DOHH2 (cell line): Measurements from ENCODE around the gene ATE1.

Experiments
- H3F3A ChIP-seq: fragments of 200-600 bp; sonication (generic), shearing (Covaris generic); 2 replicates; pipeline ENCODE4 v1.6.0; 2016; ENCODE audit warnings: antibody characterized with exemption, mild to moderate bottlenecking; ENCODE audit not compliant: control insufficient read depth, insufficient read depth
- H3K27ac ChIP-seq: fragments of 200-600 bp; sonication (generic); 2 replicates; pipeline ENCODE4 v1.5.1; 2014; ENCODE audit warnings: low read depth, mild to moderate bottlenecking, low read length, moderate library complexity
- H3K27me3 ChIP-seq: fragments of 200-600 bp; sonication (generic); 2 replicates; pipeline ENCODE4 v1.6.1; 2014; ENCODE audit warnings: mild to moderate bottlenecking, low read length, mixed read lengths; ENCODE audit not compliant: control insufficient read depth
- H3K36me3 ChIP-seq: fragments of 200-600 bp; sonication (generic); 2 replicates; pipeline ENCODE4 v1.6.1; 2014; ENCODE audit warnings: mild to moderate bottlenecking, low read length, moderate library complexity, mixed read lengths; ENCODE audit not compliant: control insufficient read depth
- H3K4me1 ChIP-seq: fragments of 200-600 bp; sonication (generic); 2 replicates; pipeline ENCODE4 v1.6.1; 2014; ENCODE audit warnings: mild to moderate bottlenecking, low read length, mixed read lengths; ENCODE audit not compliant: control insufficient read depth
- H3K4me2 ChIP-seq: fragments of 200-600 bp; sonication (generic); 2 replicates; pipeline ENCODE4 v1.6.0; 2014; ENCODE audit warnings: mild to moderate bottlenecking, low read length, moderate library complexity
- H3K4me3 ChIP-seq: fragments of 200-600 bp; sonication (generic); 2 replicates; pipeline ENCODE4 v1.5.1; 2014; ENCODE audit warnings: mild to moderate bottlenecking, low read length, mixed read lengths
- H3K79me2 ChIP-seq: fragments of 200-600 bp; sonication (generic); 2 replicates; pipeline ENCODE4 v1.6.1; 2014; ENCODE audit warnings: mild to moderate bottlenecking, low read length, mixed read lengths; ENCODE audit not compliant: control insufficient read depth
- H3K9me2 ChIP-seq: fragments of 200-600 bp; sonication (generic); replicated peaks from 2 replicates; pipeline ENCODE4 v1.6.1; 2014; ENCODE audit warnings: mild to moderate bottlenecking, low read length, mixed read lengths; ENCODE audit not compliant: control insufficient read depth
- H3K9me3 ChIP-seq: fragments of 200-600 bp; sonication (generic); 2 replicates; pipeline ENCODE4 v1.6.1; 2014; ENCODE audit warnings: antibody characterized with exemption, low read length, mixed read lengths; ENCODE audit not compliant: control insufficient read depth, insufficient read depth
- H4K20me1 ChIP-seq: fragments of 200-600 bp; sonication (generic); 2 replicates; pipeline ENCODE4 v1.6.0; 2014; ENCODE audit warnings: low read depth, mild to moderate bottlenecking, antibody characterized with exemption, low read length, moderate library complexity; ENCODE audit not compliant: control insufficient read depth, insufficient read depth
- CTCF ChIP-seq: fragments of 200-600 bp; sonication (generic); IDR thresholded peaks from one replicate; pipeline ENCODE4 v1.5.1; 2014; ENCODE audit warnings: antibody characterized with exemption, mild to moderate bottlenecking, low read depth, low read length; ENCODE audit not compliant: poor library complexity, severe bottlenecking
- EZH2phosphoT487 ChIP-seq: fragments of 200-600 bp; sonication (generic); IDR thresholded peaks from 2 replicates; pipeline ENCODE4 v1.6.1; 2017; ENCODE audit warnings: borderline replicate concordance, mild to moderate bottlenecking, antibody characterized with exemption, low read length, moderate library complexity, mixed read lengths

ATE1 gene

GRCh38 chr10:121816197-121816596, 111.6 kb downstream of the ATE1 start:
- no peak for TF ChIP-seq CTCF
- TF ChIP-seq EZH2phosphoT487 = no peak
- H3K9me2 ChIP-seq = no peaks in the 10 kb centered on the region
- H3K27ac ChIP-seq = no peak overlapping the region
- H3F3A ChIP-seq = no peaks in the 10 kb centered on the region
- H3K4me3 ChIP-seq = no peak overlapping the region
- H4K20me1 ChIP-seq = no peaks in the 10 kb centered on the region
- H3K79me2 ChIP-seq = no peaks in the 10 kb centered on the region
- no peaks in the 10 kb centered on the region for H3K36me3 ChIP-seq
- H3K9me3 ChIP-seq = no peaks in the 10 kb centered on the region
- H3K4me1 ChIP-seq = no peaks in the 10 kb centered on the region
- no peaks in the 10 kb centered on the region for H3K27me3 ChIP-seq
- H3K4me2 ChIP-seq = no peak overlapping the region

DNA sequence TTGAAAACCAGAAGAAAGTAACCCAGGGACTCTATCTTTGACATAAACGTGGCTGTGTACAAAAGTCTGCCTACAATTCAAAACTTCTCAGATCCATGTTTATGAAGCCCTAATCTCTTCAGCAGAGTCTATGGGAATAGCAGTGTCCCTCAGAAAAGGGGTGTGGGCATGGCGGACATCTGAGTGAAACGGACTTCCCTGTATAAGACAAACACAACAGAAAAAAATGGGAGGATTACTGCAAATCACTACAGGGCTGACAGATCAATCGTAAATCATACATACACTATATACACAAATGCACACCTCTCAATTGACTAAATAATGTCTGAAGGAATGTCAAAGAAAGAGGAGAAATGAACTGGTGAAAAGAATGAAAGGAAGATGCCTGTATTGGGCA, 114.0 kb downstream of the ATE1 start:
- no peak overlapping the region for H3K27ac ChIP-seq
- H3K9me3 ChIP-seq = no peaks in the 10 kb centered on the region
- no peaks in the 10 kb centered on the region for H3F3A ChIP-seq
- no peaks in the 10 kb centered on the region for H3K4me1 ChIP-seq
- H3K4me3 ChIP-seq = no peak overlapping the region
- no peaks in the 10 kb centered on the region for H3K79me2 ChIP-seq
- no peaks in the 10 kb centered on the region for H3K9me2 ChIP-seq
- TF ChIP-seq EZH2phosphoT487 (no peak), CTCF (no peak)
- no peaks in the 10 kb centered on the region for H3K27me3 ChIP-seq
- no peak overlapping the region for H3K4me2 ChIP-seq
- no peaks in the 10 kb centered on the region for H3K36me3 ChIP-seq
- H4K20me1 ChIP-seq = no peaks in the 10 kb centered on the region

GRCh38 chr10:121813211-121813815, 114.5 kb downstream of the ATE1 start:
- no peak overlapping the region for H3K4me2 ChIP-seq
- no peak overlapping the region for H3K27ac ChIP-seq
- no peaks in the 10 kb centered on the region for H3K79me2 ChIP-seq
- H3K9me3 ChIP-seq = no peaks in the 10 kb centered on the region
- no peaks in the 10 kb centered on the region for H3K36me3 ChIP-seq
- no peak for TF ChIP-seq CTCF
- TF ChIP-seq EZH2phosphoT487 = no peak
- H3K9me2 ChIP-seq = no peaks in the 10 kb centered on the region
- H3K4me3 ChIP-seq = no peak overlapping the region
- H3K4me1 ChIP-seq = no peaks in the 10 kb centered on the region
- no peaks in the 10 kb centered on the region for H3F3A ChIP-seq
- no peaks in the 10 kb centered on the region for H4K20me1 ChIP-seq
- H3K27me3 ChIP-seq = no peaks in the 10 kb centered on the region

GRCh38 chr10:121812031-121812430, 115.8 kb downstream of the ATE1 start:
- TF ChIP-seq CTCF (no peak), EZH2phosphoT487 (no peak)
- H3K4me2 ChIP-seq = no peak overlapping the region
- H4K20me1 ChIP-seq = no peaks in the 10 kb centered on the region
- H3K27ac ChIP-seq = no peak overlapping the region
- no peaks in the 10 kb centered on the region for H3K9me3 ChIP-seq
- no peaks in the 10 kb centered on the region for H3K36me3 ChIP-seq
- no peaks in the 10 kb centered on the region for H3K79me2 ChIP-seq
- no peaks in the 10 kb centered on the region for H3F3A ChIP-seq
- H3K27me3 ChIP-seq = no peaks in the 10 kb centered on the region
- no peak overlapping the region for H3K4me3 ChIP-seq
- H3K9me2 ChIP-seq = no peaks in the 10 kb centered on the region
- no peaks in the 10 kb centered on the region for H3K4me1 ChIP-seq
